GM18498 (cell line): ENCODE results near the gene TFEC.
"Not testable (repeated sequence)": the region's sequence is repeated elsewhere in the genome, so short reads cannot be mapped to it uniquely, and the experiment has no call there.

Experiments used
- ATAC-seq: cut with Tn5 transposase; IDR thresholded peaks from one replicate; pipeline ENCODE4 v1.9.1; 2021; ENCODE audit warnings: mild to moderate bottlenecking, moderate library complexity; ENCODE audit not compliant: unreplicated experiment

TFEC gene

DNA sequence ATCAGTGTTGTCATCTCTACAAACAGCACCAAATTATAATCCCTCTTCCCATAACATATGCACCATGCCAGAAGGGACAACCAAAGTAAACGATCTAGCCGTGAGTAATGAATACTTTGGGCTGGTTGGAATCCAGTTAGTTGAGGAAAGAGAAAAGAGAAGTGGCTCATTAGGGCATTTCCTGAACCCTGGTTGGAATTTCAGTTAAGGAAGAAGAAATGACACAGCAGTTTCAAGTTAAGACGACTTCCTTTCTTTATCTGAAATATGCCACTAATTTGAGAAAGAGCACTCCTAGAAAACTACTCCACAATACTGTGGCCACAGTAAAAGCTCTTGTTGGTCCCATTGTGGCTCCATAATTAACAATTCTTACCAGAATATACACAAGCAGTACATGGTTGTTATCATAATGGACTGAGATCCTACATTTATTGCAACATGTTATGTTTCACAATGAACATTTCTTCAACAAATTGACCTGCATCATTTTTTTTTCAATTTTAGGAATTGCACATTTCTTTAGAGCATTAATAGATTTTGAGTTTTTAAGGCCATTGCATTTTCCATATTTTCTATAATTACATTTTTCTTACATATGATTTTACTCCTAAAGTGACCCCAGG lies at the start of gene TFEC:
TSS of gene TFEC (minus strand) at position 113 of the 626 bp plus-strand sequence. CDS start 46,322 bp downstream, outside the sequence.
- ATAC-seq, result no peak

DNA sequence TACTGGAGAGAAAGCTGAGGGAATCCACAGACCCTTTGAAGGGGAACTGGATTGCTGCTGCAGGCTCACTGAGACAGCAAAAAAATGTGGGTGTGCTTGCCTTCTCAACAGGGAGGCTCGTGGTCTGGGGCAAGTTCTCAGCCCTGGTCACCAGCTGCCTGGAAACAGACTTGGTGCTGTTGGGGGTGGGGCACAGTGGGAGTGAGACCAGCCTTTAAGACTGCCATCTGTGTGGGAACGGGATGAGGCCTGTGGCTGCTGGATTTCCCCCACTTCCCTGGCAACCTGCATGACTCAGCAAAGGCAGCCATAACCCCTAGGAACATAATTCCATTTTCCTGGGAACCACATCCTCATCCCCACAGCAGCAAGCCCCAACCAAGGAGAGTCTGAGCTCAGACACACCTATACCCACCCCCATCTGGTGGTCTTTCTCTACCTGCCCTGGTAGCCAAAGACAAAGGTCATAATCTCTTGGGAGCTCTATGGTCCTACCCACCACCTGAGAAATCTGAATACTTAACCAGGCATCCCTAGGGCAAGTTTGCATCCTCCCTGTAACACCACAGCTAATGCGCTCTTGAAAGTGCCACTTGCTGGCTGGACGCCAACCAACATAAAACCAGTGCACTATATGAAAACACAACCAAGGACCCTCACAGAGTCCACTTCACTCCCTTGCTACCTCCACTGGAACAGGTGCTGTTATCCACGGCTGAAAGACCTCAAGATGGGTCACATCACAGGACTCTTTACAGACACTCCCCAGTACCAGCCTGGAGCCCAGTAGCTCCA lies 45.0 kb upstream of the TFEC start:
- ATAC-seq, result no peak

- no peak for ATAC-seq
Measured at GRCh38 chr7:116071629-116072028, 41.1 kb upstream of the TFEC start.

- no peak for ATAC-seq
Measured at GRCh38 chr7:116064179-116064578, 33.6 kb upstream of the TFEC start.

- ATAC-seq, result no peak
Measured at GRCh38 chr7:116062666-116063065, 32.1 kb upstream of the TFEC start.

- no peak for ATAC-seq
Measured at GRCh38 chr7:116052006-116052405, 21.4 kb upstream of the TFEC start.

DNA sequence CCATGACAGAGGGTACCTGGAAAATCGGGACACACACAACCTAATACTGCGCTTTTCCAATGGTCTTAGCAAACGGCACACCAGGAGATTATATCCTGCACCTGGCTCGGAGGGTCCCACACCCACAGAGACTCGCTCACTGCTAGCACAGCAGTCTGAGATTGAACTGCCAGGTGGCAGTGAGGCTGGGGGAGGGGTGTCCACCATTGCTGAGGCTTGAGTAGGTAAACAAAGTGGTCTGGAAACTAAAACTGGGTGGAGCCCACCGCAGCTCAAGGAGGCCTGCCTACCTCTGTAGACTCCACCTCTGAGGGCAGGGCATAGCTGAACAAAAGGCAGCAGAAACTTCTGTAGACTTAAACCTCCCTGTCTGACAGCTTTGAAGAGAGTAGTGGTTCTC lies 16.7 kb upstream of the TFEC start:
- not testable (repeated sequence) for ATAC-seq

- no peak for ATAC-seq
Measured at GRCh38 chr7:116045532-116045931, 15.0 kb upstream of the TFEC start.

DNA sequence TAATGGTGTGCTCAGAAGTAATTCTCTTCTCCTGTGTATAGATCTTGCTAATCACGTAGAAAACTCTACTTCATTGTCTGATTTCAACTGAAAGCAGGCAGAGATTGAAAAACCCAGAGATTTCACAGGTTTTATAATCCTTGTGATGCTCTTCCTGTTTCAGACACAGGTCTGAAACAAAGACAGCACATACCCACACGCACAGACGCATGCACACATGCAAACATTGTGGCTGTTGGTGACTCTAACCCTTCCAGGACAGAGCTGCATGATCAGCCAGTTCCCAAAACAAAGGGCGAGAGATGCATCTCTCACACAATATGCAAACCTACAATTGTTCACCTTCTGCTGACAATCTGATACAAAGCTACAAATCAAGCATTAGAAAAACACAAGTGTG lies 11.1 kb upstream of the TFEC start:
- peak; percentile 100 for ATAC-seq

GRCh38 chr7:116037401-116037800 lies 6.8 kb upstream of the TFEC start:
- no peak for ATAC-seq

DNA sequence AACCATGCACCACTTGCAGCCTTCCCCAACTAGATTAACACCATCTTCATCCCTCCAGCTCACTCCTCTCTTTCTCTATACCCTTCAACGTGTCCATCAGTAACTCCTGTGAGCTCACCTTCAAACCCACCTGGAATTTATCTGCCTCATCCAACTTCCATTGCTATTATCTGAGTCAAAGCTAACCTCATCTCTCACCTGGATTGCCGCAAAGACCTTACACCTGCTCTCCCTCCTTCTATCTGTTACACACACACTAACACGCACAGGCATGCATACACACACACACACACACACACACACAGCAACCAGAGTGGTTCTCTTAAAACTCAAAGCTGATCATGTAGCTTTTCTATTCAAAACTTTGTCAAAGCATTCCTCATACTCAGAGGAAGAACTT lies 3.8 kb upstream of the TFEC start:
- no peak for ATAC-seq

GRCh38 chr7:116032886-116033285 lies 2.3 kb upstream of the TFEC start:
- ATAC-seq, result no peak

- peak; percentile 72 for ATAC-seq
Measured at GRCh38 chr7:116028787-116029186, 1.8 kb downstream of the TFEC start.

DNA sequence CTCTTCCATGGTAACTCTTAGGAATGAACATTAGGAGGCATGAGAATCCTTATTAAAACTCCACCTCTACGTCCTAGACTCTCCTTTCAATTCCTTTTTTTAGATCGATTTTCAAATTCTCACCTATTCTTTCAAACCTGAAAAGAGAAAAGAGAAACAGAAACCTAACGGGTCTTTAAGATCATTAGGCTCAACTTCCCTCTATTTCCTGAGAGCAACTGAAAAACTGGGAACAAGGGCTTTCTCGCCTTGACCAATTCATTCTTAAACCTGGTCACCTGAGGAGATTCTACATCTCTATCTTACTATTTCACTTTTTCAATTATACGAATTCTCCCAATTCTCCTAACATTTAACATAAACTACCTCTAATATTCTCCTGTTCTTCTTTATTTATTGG lies 2.8 kb downstream of the TFEC start:
- ATAC-seq, result no peak

- ATAC-seq, result no peak
Measured at GRCh38 chr7:116024826-116025809, 5.4 kb downstream of the TFEC start.

GRCh38 chr7:116021237-116021636 lies 9.3 kb downstream of the TFEC start:
- ATAC-seq, result peak; percentile 78

- ATAC-seq, result no peak
Measured at GRCh38 chr7:116018731-116019130, 11.8 kb downstream of the TFEC start.

- no peak for ATAC-seq
Measured at GRCh38 chr7:116013675-116014074, 16.9 kb downstream of the TFEC start.

- ATAC-seq, result no peak
Measured at GRCh38 chr7:116011584-116011983, 19.0 kb downstream of the TFEC start.

GRCh38 chr7:116004762-116005161 lies 25.8 kb downstream of the TFEC start:
- not testable (repeated sequence) for ATAC-seq

DNA sequence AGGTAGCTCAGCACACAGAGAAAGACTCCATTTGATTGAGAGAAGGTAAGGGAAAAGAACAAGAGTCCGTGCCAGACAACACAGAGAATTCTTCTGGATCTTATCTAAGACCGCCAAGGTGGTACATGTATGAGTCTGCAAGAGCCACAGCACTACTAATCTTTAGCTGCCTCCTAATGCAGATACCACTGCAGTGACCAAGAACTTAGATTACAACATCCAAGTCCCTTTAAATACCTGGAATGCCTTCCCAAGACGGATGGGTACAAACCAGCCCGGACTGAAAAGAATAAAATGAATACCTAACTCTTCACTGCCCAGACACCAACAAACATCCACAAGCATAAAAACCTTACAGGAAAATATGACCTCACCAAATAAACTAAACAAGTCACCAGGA lies 33.3 kb downstream of the TFEC start:
- no peak for ATAC-seq
